SH-SY5Y (cell line): ENCODE measurements around the gene CCDC117.

Experiments used
- GATA2 ChIP-seq: IDR thresholded peaks from 2 replicates; pipeline ENCODE4 v1.6.1; 2011; ENCODE audit warnings: mild to moderate bottlenecking, low read depth, low read length
- GATA3 ChIP-seq: IDR thresholded peaks from 2 replicates; pipeline ENCODE4 v1.6.1; 2011; ENCODE audit warnings: low read depth, mild to moderate bottlenecking, low read length, moderate library complexity

DNA sequence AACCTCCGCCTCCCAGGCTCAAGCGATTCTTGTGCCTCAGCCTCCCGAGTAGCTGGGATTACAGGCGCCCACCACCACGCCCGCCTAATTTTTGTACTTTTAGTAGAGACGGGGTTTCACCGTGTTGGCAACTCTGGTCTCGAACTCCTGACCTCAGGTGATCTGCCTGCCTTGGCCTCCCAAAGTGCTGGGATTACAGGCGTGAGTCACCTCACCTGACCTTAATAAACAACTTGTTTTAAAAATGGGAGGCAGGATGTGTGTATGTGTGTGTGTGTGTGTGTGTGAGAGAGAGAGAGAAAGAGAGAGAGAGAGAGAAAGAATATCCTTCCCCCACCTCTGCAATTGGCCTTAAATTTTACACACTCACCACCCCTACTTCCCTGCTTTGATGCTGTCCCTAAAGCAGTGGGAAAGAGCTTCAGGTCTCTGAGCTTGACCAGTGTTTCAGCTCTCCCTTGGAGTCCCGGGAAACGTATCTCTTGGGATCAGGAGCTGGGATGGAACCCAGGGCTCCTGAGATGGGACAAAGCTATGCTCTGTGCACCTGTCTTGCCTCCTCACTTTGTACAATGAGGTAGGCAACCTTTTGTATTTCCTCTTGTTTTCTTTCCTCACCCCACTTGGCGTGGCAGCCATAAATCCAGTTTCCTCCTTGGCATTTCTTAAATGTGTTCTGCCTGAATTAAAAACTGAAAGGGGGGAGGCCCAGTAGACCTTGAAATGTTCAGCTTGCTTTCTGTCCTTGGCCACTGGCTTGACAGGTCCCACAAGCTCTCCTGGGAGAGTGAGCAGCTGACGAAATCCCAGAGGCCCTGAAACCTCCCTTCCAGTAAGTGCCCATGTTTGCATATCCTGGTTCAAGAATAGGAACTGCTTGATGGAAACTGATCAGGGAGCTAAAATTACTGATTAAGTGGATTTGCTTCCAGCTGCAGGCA lies 45.7 kb downstream of the CCDC117 start:
- TF ChIP-seq GATA3 (no peak), GATA2 (no peak)
